ENCODE data around the gene CAMK1D.

CAMK1D gene

GRCh38 chr10:12500381-12501303 lies 151.3 kb downstream of the CAMK1D start:
- no peak for DNase-seq (ENCODE audit: low read depth)

GRCh38 chr10:12501324-12501723 lies 152.0 kb downstream of the CAMK1D start:
- no peak for DNase-seq (ENCODE audit: low read depth)

DNA sequence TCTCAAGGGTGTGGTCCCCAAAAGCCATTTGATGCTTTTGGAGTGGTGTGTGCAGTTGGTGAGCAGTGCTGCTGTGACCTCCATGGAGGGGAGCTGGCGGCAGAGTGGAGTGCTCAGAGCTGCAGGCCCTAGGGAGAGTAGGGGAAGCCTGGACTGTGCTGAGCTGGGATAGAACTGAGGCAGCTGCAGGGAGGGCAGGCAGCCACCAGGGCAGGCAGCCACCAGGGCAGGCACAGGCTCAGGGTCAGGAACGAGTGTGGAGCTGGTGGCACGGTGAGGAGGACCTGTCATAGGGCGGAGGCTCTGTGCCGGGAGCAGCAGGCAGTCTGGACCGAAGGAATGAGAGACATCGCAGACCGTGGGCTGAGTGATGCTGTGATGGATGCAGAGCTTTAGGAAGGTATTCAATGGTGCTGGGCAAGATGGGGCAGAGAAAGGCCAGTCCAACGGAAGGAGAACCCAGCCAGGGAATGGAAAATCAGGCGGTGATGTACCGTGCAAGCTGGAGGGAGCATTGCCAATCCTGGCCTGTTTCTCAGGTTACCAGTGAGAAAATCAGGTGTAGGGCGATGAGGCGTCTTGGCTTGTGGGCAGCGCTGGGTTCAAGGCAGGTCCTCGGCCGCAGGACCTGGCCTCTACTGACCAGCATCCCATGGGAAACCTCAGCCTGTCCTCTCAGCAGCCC lies 152.6 kb downstream of the CAMK1D start:
- no peak for DNase-seq (ENCODE audit: low read depth)

DNA sequence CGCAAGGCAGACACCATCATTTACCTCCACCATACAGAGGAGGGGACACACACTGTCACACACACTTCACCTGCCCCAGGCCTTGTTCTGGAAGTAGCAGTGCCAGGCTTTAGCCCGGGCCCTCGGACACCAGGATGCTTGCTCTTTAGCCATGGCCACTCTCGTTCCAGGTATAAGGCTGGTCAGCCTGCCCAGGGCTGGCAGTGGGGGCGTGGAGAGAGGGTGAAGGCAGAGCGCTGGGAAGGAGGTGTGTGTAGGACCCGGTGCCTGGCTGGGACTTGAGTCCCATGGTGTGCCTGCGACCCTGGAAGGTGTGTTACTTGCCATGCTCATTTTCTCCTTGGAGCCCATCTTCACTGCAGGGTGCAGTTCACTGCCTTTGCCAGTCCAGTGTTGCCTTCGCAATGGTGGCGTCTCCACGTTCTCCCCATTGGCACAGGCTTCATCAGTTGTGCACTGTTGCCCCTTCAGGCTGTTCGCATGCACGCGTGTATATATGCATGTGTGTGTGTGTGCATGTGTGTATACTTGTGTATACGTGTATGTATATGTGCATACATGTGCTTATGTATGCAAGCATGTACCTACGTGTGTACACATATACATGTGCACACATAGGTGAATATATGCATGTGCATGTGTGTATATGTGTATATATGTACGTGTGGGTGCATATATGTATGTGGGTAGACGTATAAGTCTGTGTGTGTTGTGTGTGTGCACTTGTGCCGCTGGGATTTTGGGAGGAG lies 153.4 kb downstream of the CAMK1D start:
- DNase-seq (ENCODE audit: low read depth) = no peak

DNA sequence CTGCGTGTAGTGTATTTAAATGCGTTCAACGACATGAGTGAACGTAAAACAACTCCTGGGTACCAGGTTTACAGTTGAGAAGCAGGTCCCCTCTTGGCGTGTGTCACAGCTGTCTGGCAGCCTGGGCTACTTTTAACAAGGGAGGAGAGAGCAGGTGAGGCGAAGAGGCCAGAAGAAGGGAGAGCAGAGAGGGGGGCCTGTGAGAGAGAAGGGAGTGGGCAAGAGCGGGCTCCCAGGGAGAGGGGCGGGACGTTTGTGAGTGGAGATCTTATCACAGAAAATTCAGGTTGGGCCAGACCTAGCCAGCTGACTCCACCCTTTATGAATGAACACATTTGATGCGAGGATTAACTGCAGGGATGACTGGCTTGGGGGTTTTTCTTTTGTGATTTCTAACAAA lies 154.0 kb downstream of the CAMK1D start:
- no peak for DNase-seq (ENCODE audit: low read depth)

DNA sequence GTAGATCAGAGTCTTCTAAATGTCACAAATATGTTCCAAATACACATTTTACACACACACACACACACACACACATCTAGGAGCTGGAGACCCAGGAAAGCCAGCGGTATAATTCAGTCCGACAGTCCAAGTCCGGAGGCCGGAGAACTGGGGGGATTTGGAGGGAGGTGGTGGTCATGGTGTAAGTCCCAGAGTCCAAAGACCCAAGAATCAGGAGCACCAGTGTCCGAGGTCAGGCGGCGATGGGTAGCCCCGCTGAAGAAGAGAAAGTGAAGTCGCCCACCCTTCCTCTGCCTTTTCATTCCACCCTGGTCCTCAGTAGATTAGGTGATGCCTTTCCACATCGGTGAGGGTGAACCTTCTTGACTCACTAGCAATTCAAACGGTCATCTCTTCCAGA lies 154.8 kb downstream of the CAMK1D start:
- no peak for DNase-seq (ENCODE audit: low read depth)

DNA sequence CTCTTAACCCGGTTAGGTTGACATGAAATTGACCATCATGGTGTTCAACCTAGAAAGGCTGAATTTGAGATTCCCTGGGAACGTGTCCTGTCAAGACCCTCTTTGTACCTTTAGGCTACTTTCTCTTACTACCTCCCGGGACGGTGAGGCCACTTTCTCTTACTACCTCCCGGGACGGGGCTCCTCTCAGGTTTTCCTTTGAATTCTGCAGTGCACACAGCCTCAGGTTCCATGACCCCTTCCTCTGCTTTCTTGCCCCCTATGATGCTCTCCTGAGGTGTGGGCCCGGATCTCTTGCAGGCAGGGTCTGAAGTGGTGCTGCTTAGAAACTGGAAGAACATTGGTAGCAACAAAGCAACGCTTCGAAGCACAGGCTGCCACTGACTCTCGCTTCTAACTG lies 155.3 kb downstream of the CAMK1D start:
- no peak for DNase-seq (ENCODE audit: low read depth)

GRCh38 chr10:12505683-12506082 lies 156.3 kb downstream of the CAMK1D start:
- no peak for DNase-seq (ENCODE audit: low read depth)

- no peak for DNase-seq (ENCODE audit: low read depth)
These were observed 158.0 kb downstream of the CAMK1D start for GRCh38 chr10:12507165-12507850.

DNA sequence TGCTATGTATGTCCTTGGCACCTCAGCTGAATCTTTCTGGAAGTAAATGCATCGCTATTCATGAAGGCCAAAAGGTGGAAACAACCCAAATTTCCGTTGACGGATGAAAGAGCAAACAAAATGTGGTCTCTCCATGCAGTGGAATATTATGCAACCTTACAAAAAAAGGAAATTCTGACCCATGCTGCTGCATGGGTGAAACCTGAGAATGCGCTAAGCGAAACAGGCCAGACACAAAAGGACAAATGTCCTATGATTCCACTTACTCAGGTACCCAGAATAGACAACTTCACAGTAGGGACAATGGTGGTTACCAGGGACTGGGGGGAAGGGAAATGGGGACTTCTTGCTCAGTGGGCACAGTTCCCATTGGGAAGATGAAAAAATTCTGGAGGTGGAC lies 158.8 kb downstream of the CAMK1D start:
- no peak for DNase-seq (ENCODE audit: low read depth)

- DNase-seq (ENCODE audit: low read depth) = no peak
These were observed 159.9 kb downstream of the CAMK1D start for GRCh38 chr10:12509016-12509793.

- DNase-seq (ENCODE audit: low read depth) = no peak
These were observed 160.4 kb downstream of the CAMK1D start for GRCh38 chr10:12509794-12510100.

DNA sequence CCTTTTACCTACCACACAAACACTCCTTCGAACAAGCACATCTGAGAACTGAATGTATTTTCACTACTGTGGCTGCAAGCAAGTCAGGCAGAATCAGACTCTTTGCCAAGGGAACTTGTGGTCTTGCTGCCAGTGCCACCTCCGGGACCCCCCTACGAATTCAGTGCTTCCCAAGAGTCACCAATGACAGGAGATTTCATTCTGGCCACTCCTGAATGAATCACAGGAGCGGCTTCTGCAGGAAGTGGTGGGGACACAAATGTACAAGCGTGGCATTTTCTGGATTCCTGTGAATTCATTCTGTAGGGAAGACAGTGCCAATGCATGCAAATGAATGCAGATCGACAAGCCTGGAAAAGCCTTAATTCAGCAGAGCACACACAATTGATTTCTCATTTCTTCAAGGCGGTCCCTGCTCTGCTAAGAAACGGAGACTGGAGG lies 161.2 kb downstream of the CAMK1D start:
- no peak for DNase-seq (ENCODE audit: low read depth)

DNA sequence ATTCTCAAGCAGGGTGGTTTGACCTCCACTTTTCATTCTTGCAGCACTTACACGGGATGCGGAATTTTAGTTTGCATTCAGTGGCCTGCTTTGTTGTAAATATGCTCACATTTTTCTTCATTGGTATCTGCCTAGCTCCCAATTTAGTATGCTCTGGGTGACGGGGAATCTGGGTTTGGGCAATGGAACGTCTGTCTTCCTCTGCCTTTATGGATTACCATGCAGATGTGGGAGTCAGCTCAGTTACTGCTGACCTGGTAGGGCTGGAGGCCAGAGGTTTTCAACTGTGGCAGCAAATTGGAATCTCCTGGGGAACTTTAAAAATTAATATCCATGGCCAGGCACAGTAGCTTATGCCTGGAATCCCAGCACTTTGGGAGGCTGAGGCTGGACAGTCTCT lies 161.6 kb downstream of the CAMK1D start:
- no peak for DNase-seq (ENCODE audit: low read depth)

GRCh38 chr10:12511651-12512050 lies 162.3 kb downstream of the CAMK1D start:
- no peak for DNase-seq (ENCODE audit: low read depth)

- no peak for DNase-seq (ENCODE audit: low read depth)
These were observed 163.1 kb downstream of the CAMK1D start for GRCh38 chr10:12512332-12513002.

DNA sequence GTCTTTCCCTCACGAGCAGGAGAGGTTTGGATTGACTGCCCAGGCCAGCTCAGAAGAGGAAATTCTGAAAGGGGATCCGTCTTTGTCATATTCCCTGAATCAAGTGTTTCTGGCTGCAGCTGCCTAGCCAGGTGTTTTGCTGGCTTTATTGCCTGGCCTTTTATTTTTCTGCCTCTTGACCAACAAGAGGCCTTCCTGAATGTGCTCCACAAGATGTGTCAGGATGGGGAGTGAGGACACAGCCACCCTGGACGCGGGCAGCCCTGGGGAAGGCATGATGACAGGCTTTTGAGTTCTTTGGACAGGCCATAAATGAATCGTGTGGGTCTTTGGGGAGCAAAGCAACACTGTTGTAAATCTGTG lies 163.6 kb downstream of the CAMK1D start:
- DNase-seq (ENCODE audit: low read depth) = no peak

- no peak for DNase-seq (ENCODE audit: low read depth)
These were observed 164.7 kb downstream of the CAMK1D start for GRCh38 chr10:12513775-12514673.

DNA sequence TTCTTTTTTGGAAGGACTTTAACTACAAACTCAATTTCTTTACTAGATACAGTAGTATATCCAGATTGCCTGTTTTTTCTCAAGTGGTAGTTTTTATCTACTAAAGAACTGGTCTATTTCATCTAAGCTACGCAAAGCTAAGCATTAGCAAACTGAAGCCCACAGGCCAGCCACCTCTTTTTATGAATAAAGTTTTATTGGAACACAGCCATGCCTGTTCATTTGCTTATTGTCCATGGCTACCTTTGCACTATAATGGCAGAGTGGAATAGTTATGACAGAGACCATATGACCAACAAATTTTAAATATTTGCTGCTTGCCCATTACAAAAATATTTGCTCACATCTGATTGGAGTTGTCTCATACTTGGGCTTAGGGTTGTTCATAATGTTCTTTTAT lies 168.7 kb downstream of the CAMK1D start:
- no peak for DNase-seq (ENCODE audit: low read depth)

GRCh38 chr10:12521423-12521822 lies 172.1 kb downstream of the CAMK1D start:
- DNase-seq (ENCODE audit: low read depth) = no peak

All from fibroblast of the conjunctiva (primary cell).